Left lung (tissue), 10 donors: ENCODE data around the gene NFKBIA. TPM values are rescaled to one million over a fixed set of nuclear protein-coding genes. Genes with fewer than 3 reads are reported as not detected.

Source experiments
- ATAC-seq: fragments of 200-7000 bp; cut with Tn5 transposase; one replicate; pipeline ENCODE4 v1.9.1; 2020; ENCODE audit warnings: moderate library complexity
- DNase-seq, 4 donors: peaks; one replicate each; pipeline ENCODE4 v3.0.0-alpha.2; 2013 to 2020
- H3K27ac ChIP-seq, 2 donors: fragments of 200-600 bp; sonication (generic) in 1 of 2; one replicate each; pipeline versions ENCODE4 v1.5.0 to v1.8.0; 2020 to 2021
- H3K27me3 ChIP-seq, 2 donors: fragments of 200-600 bp; sonication (generic) in 1 of 2; one replicate each; pipeline versions ENCODE4 v1.5.0 to v1.8.0; 2020 to 2021
- H3K36me3 ChIP-seq, 2 donors: fragments of 200-600 bp; sonication (generic) in 1 of 2; one replicate each; pipeline versions ENCODE4 v1.5.0 to v1.8.0; 2020 to 2021
- H3K4me1 ChIP-seq, 2 donors: fragments of 200-600 bp; one replicate each; pipeline ENCODE4 v1.8.0; 2021
- H3K4me3 ChIP-seq, 2 donors: fragments of 200-600 bp; sonication (generic) in 1 of 2; one replicate each; pipeline versions ENCODE4 v1.5.0 to v1.8.0; 2020 to 2021; ENCODE audit warnings: mild to moderate bottlenecking in 1 of 2
- H3K9me3 ChIP-seq, 2 donors: fragments of 200-600 bp; sonication (generic) in 1 of 2; one replicate each; pipeline versions ENCODE4 v1.5.0 to v1.8.0; 2020 to 2021
- CTCF ChIP-seq, 2 donors: fragments of 200-600 bp; sonication (generic) in 1 of 2; IDR thresholded peaks; one replicate each; pipeline versions ENCODE4 v1.5.0 to v1.8.0; 2021; ENCODE audit warnings: antibody characterized with exemption in 2 of 2
- intact Hi-C, 2 donors: fragments of 100-400 bp; cut with DNase I; formaldehyde crosslinking; loops; one replicate each; pipeline versions ENCODE4 v1.11.2 to v1.14.2; 2022
- polyA plus RNA-seq, 6 donors: library from polyadenylated mRNA; unstranded; fragments of 120-200 nt; gene quantifications; one replicate each; pipeline ENCODE4 v1.2.1, GENCODE V29; 2013; ENCODE audit not compliant: insufficient read length in 6 of 6
- total RNA-seq, 2 donors: library from RNA; stranded (reverse); fragmentation: NEBNext Ultra II Directional; extraction: Animal tissue kit (Norgen Biotek cat#: 25700); gene quantifications; one replicate each; pipeline ENCODE4 v1.2.1, GENCODE V29; 2021
- donor health status: DM: no; HTN: yes; CAD: no.
- donor health status: DM: no; HTN: no; CAD: no.

The NFKBIA gene
- total and polyA plus RNA-seq, 8 donors: 74.7 to 348 (median 99.7) TPM

GRCh38 chr14:35387713-35388579, 16.6 kb downstream of the NFKBIA start:
- Histone ChIP-seq H3K36me3 (no peaks in the 10 kb centered on the region), H3K4me3 (no peak overlapping the region), H3K4me1 (peaks cover 17 to 29% of the 10 kb centered on the region in 2 donors), H3K27ac (no peak overlapping the region), H3K9me3 (no peaks in the 10 kb centered on the region), H3K27me3 (no peaks in the 10 kb centered on the region)
- TF ChIP-seq CTCF (IDR thresholded peaks at IDR 0.05): no peak
- no peak for DNase-seq
- no peak for ATAC-seq
- intact Hi-C loops: no loop called here

- ATAC-seq: no peak
- DNase-seq: no peak
- peaks cover 17 to 29% of the 10 kb centered on the region in 2 donors for H3K4me1 ChIP-seq
- no peak overlapping the region for H3K4me3 ChIP-seq
- no peak for TF ChIP-seq CTCF (IDR thresholded peaks at IDR 0.05)
- intact Hi-C loops: no loop called here
- H3K9me3 ChIP-seq: no peaks in the 10 kb centered on the region
- no peaks in the 10 kb centered on the region for H3K27me3 ChIP-seq
- no peaks in the 10 kb centered on the region for H3K36me3 ChIP-seq
- no peak overlapping the region for H3K27ac ChIP-seq
Measured at GRCh38 chr14:35387219-35387618, 17.3 kb downstream of the NFKBIA start.

- H3K27ac ChIP-seq: no peak overlapping the region
Measured at GRCh38 chr14:35386673-35387125, 17.9 kb downstream of the NFKBIA start.

GRCh38 chr14:35385042-35385839, 19.3 kb downstream of the NFKBIA start:
- intact Hi-C loops: no loop called here
- TF ChIP-seq CTCF (IDR thresholded peaks at IDR 0.05): no peak
- DNase-seq: peak in 3 of 4 donors; percentile 68 to 85 (median 69)

More at GRCh38 chr14:35386673-35387125, 17.9 kb downstream of the NFKBIA start:
- no peaks in the 10 kb centered on the region for H3K9me3 ChIP-seq
- H3K4me1 ChIP-seq: peaks cover 17 to 29% of the 10 kb centered on the region in 2 donors
- no peaks in the 10 kb centered on the region for H3K36me3 ChIP-seq
- no peak for TF ChIP-seq CTCF (IDR thresholded peaks at IDR 0.05)
- H3K27me3 ChIP-seq: no peaks in the 10 kb centered on the region
- intact Hi-C loops: no loop called here
- no peak for ATAC-seq
- DNase-seq: no peak
- H3K4me3 ChIP-seq: no peak overlapping the region

More at GRCh38 chr14:35385042-35385839, 19.3 kb downstream of the NFKBIA start:
- Histone ChIP-seq H3K27ac (peak overlapping the region; percentile 61 to 70), H3K9me3 (no peaks in the 10 kb centered on the region), H3K27me3 (no peaks in the 10 kb centered on the region), H3K36me3 (no peaks in the 10 kb centered on the region), H3K4me3 (no peak overlapping the region), H3K4me1 (peaks cover 17 to 24% of the 10 kb centered on the region in 2 donors)
- ATAC-seq: peak; percentile 81
